B cell (primary cell): ENCODE measurements around the gene ISG15. TPM values are rescaled to one million over a fixed set of nuclear protein-coding genes. Genes with fewer than 3 reads are reported as not detected.
A peak's percentile ranks its signal among the peaks of the same experiment; 100 is the strongest.

Experiments used
- ATAC-seq: fragments of 200-7000 bp; cut with Tn5 transposase; one replicate; pipeline ENCODE4 v1.10.0; 2021; ENCODE audit warnings: low read depth, mild to moderate bottlenecking, moderate number of reproducible peaks, moderate library complexity
- CTCF ChIA-PET: fragments of 350-600 bp; sonication (Branson Sonifier 250); formaldehyde crosslinking; loops from one replicate; lab custom pipeline; 2021; ENCODE audit warnings: antibody characterized with exemption, inconsistent platforms; lab: Charles Lee
- POLR2A ChIA-PET: fragments of 350-600 bp; sonication (Branson Sonifier 250); formaldehyde crosslinking; loops from one replicate; lab custom pipeline; 2021; ENCODE audit warnings: antibody characterized with exemption; lab: Charles Lee
- DNase-seq: peaks from one replicate; pipeline ENCODE4 v3.0.0; 2013
- H2AFZ ChIP-seq: 2 replicates; pipeline ENCODE4 v1.6.1; 2012; ENCODE audit warnings: mild to moderate bottlenecking, low read depth, low read length; ENCODE audit not compliant: insufficient read depth, poor library complexity, severe bottlenecking
- H3K27ac ChIP-seq, 2 donors: 1 replicate in 1 of 2; 2 replicates in 1 of 2; pipeline ENCODE4 v1.5.1; 2012 to 2013; ENCODE audit warnings: low read length in 2 of 2, mild to moderate bottlenecking in 2 of 2, moderate library complexity in 1 of 2
- H3K27me3 ChIP-seq, 4 experiments: fragments of 200-600 bp in 1 of 4; sonication (generic) in 1 of 4; replicated peaks in 1 of 4; 1 replicate in 2 of 4; 2 replicates in 2 of 4; pipeline versions ENCODE4 v1.6.1 to v1.7.0; 2013 to 2016; ENCODE audit warnings: low read length in 3 of 4, mild to moderate bottlenecking in 2 of 4, mixed read lengths in 1 of 4, moderate library complexity in 1 of 4; ENCODE audit not compliant: insufficient read depth in 4 of 4, control insufficient read depth in 3 of 4; ENCODE audit errors: control extremely low read depth in 1 of 4
- H3K36me3 ChIP-seq, 2 experiments: replicated peaks in 1 of 2; 1 replicate in 1 of 2; 2 replicates in 1 of 2; pipeline versions ENCODE4 v1.6.1 to v1.7.1; 2013; ENCODE audit warnings: low read length in 1 of 2; ENCODE audit not compliant: insufficient read depth in 2 of 2, control insufficient read depth in 1 of 2; ENCODE audit errors: control extremely low read depth in 1 of 2, extremely low read depth in 1 of 2
- H3K4me1 ChIP-seq, 2 donors: fragments of 200-600 bp in 1 of 2; sonication (generic) in 1 of 2; 1 replicate in 1 of 2; 2 replicates in 1 of 2; pipeline versions ENCODE4 v1.5.1 to v1.6.1; 2013 to 2017; ENCODE audit warnings: low read length in 2 of 2; ENCODE audit not compliant: control insufficient read depth in 2 of 2, insufficient read depth in 2 of 2
- H3K4me2 ChIP-seq: replicated peaks from 2 replicates; pipeline ENCODE3; 2012; ENCODE audit warnings: mild to moderate bottlenecking, low read depth, low read length; ENCODE audit not compliant: poor library complexity, severe bottlenecking
- H3K4me3 ChIP-seq, 5 experiments: fragments of 200-600 bp in 1 of 5; sonication (generic) in 1 of 5; 1 replicate in 3 of 5; 2 replicates in 2 of 5; pipeline versions ENCODE4 v1.5.1 to v1.7.0; 2011 to 2016; ENCODE audit warnings: low read length in 4 of 5, mild to moderate bottlenecking in 4 of 5, low read depth in 2 of 5, control low read depth in 1 of 5, moderate library complexity in 1 of 5; ENCODE audit not compliant: insufficient read depth in 1 of 5; ENCODE audit errors: control extremely low read depth in 1 of 5, extremely low read depth in 1 of 5
- H3K79me2 ChIP-seq: fragments of 200-600 bp; sonication (generic); one replicate; pipeline ENCODE4 v1.6.0; 2016; ENCODE audit warnings: low read length; ENCODE audit not compliant: control insufficient read depth, insufficient read depth
- H3K9ac ChIP-seq: fragments of 200-600 bp; sonication (generic); 2 replicates; pipeline ENCODE4 v1.6.1; 2017; ENCODE audit warnings: mild to moderate bottlenecking, low read length, moderate library complexity
- H3K9me3 ChIP-seq, 3 donors: one replicate each; pipeline versions ENCODE4 v1.6.1 to v1.7.1; 2013; ENCODE audit warnings: low read length in 2 of 3; ENCODE audit not compliant: control insufficient read depth in 2 of 3, insufficient read depth in 1 of 3; ENCODE audit errors: control extremely low read depth in 1 of 3
- H4K20me1 ChIP-seq: 2 replicates; pipeline ENCODE4 v1.6.0; 2012; ENCODE audit warnings: mild to moderate bottlenecking, low read length; ENCODE audit not compliant: insufficient read depth, control insufficient read depth, poor library complexity, severe bottlenecking
- H3K27ac Mint-ChIP-seq: one replicate; pipeline ENCODE4 v1.8.0; 2021; ENCODE audit warnings: mixed read lengths
- H3K27me3 Mint-ChIP-seq: one replicate; pipeline ENCODE4 v1.8.0; 2021; ENCODE audit warnings: mixed read lengths
- H3K4me1 Mint-ChIP-seq: one replicate; pipeline ENCODE4 v1.8.0; 2021; ENCODE audit warnings: mixed read lengths
- H3K4me3 Mint-ChIP-seq: one replicate; pipeline ENCODE4 v1.8.0; 2021; ENCODE audit warnings: mixed read lengths
- H3K9me3 Mint-ChIP-seq: one replicate; pipeline ENCODE4 v1.8.0; 2022; ENCODE audit warnings: mixed read lengths; ENCODE audit not compliant: insufficient read depth
- CTCF ChIP-seq: fragments of 200-600 bp; IDR thresholded peaks from one replicate; pipeline ENCODE4 v1.8.0; 2022; ENCODE audit warnings: antibody characterized with exemption, mild to moderate bottlenecking
- EZH2 ChIP-seq: IDR thresholded peaks from 2 replicates; pipeline ENCODE4 v1.6.1; 2012; ENCODE audit warnings: borderline replicate concordance, low read depth, mild to moderate bottlenecking, moderate library complexity, low read length; ENCODE audit not compliant: insufficient read depth, poor library complexity, severe bottlenecking
- WGBS: methylation state at CpG from one replicate; pipeline ENCODE4 v1.1.5; 2013; ENCODE audit warnings: missing lambda C conversion rate; ENCODE audit not compliant: insufficient coverage; 5-methylcytosine and 5-hydroxymethylcytosine counted together
- intact Hi-C: fragments of 100-400 bp; cut with micrococcal nuclease; formaldehyde crosslinking; loops from one replicate; pipeline ENCODE4 v1.10.0; 2022
- polyA plus RNA-seq: library from polyadenylated mRNA; depleted of rRNA; stranded (reverse); fragments of >200 nt; gene quantifications from 2 replicates; pipeline ENCODE4 v1.2.3, GENCODE V29; 2012
- total RNA-seq, 2 donors: library from RNA; stranded (reverse); fragments of 120-200 nt in 1 of 2; gene quantifications; 1 replicate in 1 of 2; 2 replicates in 1 of 2; pipeline versions ENCODE4 v1.2.3 to v1.2.4, GENCODE V29; 2013 to 2022

ISG15 gene
- total and polyA plus RNA-seq, 2 donors (not counting 1 experiment from before 2014, with no cell fraction given): 28.3 to 91.4 TPM

- DNase-seq (peak; percentile 54), ATAC-seq (no peak)
- CTCF ChIA-PET: interaction anchor here (0.8 to 4.2 kb wide), 3 partner anchors 13 to 23 kb away, joined by 3 to 29 read pairs (median 6); no protein-coding TSS in a partner anchor
- Histone ChIP-seq H3K4me2 (peak overlapping the region; percentile 57), H2AFZ (no peak overlapping the region), H3K36me3 (no peaks in the 10 kb centered on the region), H3K79me2 (no peaks in the 10 kb centered on the region), H3K9ac (no peak overlapping the region), H3K4me3 (no peak overlapping the region), H3K4me1 (peaks cover 25 to 27% of the 10 kb centered on the region in 2 donors), H4K20me1 (peaks cover 11% of the 10 kb centered on the region), H3K27ac (no peak overlapping the region), H3K27me3 (peaks cover 0 to 31% (median 9%) of the 10 kb centered on the region in 4 experiments), H3K9me3 (peaks cover 0 to 10% (median 0%) of the 10 kb centered on the region in 3 donors)
- Mint-ChIP-seq H3K9me3 (no peaks in the 10 kb centered on the region), H3K4me1 (peaks cover 29% of the 10 kb centered on the region), H3K27ac (no peak overlapping the region), H3K4me3 (no peak overlapping the region), H3K27me3 (peaks cover 15% of the 10 kb centered on the region)
- TF ChIP-seq EZH2 (no peak), CTCF (no peak)
- POLR2A ChIA-PET: interaction anchor here (1.1 to 1.5 kb wide), 3 partner anchors 10 to 23 kb away, joined by 3 to 6 read pairs (median 4); no protein-coding TSS in a partner anchor
- 61% methylated on average over 52 of the region's 60 CpGs for WGBS
- intact Hi-C loops: loop anchor here (2.0 kb wide), 1 partner anchor 76 kb away; the partner anchor contains the start of gene C1orf159
Measured at GRCh38 chr1:1041092-1041523, 27.8 kb downstream of the ISG15 start.

- peaks cover 14% of the 10 kb centered on the region for H3K27me3 Mint-ChIP-seq
- no peak overlapping the region for H3K27ac ChIP-seq
- H3K27ac Mint-ChIP-seq: no peak overlapping the region
- WGBS: 95% methylated on average over 21 of the region's 25 CpGs
- H3K4me2 ChIP-seq: no peak overlapping the region
- no peaks in the 10 kb centered on the region for H3K9me3 Mint-ChIP-seq
- peaks cover 0 to 10% (median 0%) of the 10 kb centered on the region in 3 donors for H3K9me3 ChIP-seq
- no peak overlapping the region for H3K4me3 ChIP-seq
- peaks cover 25 to 27% of the 10 kb centered on the region in 2 donors for H3K4me1 ChIP-seq
- H3K9ac ChIP-seq: no peak overlapping the region
- intact Hi-C loops: loop anchor here (2.0 kb wide), 1 partner anchor 75 kb away; the partner anchor contains the start of gene C1orf159
- H4K20me1 ChIP-seq: peaks cover 11% of the 10 kb centered on the region
- H3K36me3 ChIP-seq: no peaks in the 10 kb centered on the region
- H2AFZ ChIP-seq: no peak overlapping the region
- CTCF ChIA-PET: no interaction called here
- TF ChIP-seq CTCF (no peak), EZH2 (no peak)
- ATAC-seq: no peak
- peak; percentile 39 for DNase-seq
- peaks cover 29% of the 10 kb centered on the region for H3K4me1 Mint-ChIP-seq
- POLR2A ChIA-PET: no interaction called here
- peak overlapping the region; percentile 23 for H3K4me3 Mint-ChIP-seq
- no peaks in the 10 kb centered on the region for H3K79me2 ChIP-seq
- peaks cover 0 to 29% (median 9%) of the 10 kb centered on the region in 4 experiments for H3K27me3 ChIP-seq
Measured at GRCh38 chr1:1041873-1042272, 28.6 kb downstream of the ISG15 start.
